ENCODE measurements around the gene CD200R1L. TPM values are rescaled to one million over a fixed set of nuclear protein-coding genes. Genes with fewer than 3 reads are reported as not detected.

The CD200R1L gene
- total and polyA plus RNA-seq, 3 donors from 2014 or later: 0.71 to 7.9 TPM; not detected in 1

DNA sequence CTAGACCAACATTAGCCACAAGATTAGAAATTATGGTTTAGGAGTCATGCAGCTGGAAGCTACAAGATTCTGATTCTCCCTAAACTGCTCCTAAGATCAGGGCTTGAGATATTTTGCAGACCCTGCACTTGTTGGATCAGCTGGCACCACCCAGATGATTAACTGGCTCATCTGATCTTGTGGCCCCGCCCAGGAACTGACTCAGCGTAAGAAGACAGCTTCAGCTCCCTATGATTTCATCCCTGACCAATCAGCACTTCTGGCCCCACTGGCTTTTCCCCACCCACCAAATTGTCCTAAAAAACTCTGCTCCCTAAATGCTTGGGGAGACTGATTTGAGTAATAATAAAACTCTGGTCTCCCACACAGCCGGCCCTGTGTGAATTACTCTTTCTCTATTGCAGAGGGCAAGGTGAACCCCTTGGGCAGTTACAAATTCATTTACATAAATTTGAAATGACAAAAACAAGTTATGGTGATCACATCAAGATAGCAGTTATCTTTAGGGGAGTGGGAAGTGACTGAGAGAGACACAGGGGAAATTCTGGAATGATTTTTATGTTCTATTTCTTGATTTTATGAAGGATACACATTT, 76.5 kb downstream of the CD200R1L start:
- no peak overlapping the region for H3K27ac ChIP-seq
- no peaks in the 10 kb centered on the region for H3K9me3 ChIP-seq
- TF ChIP-seq, protein P1, sequence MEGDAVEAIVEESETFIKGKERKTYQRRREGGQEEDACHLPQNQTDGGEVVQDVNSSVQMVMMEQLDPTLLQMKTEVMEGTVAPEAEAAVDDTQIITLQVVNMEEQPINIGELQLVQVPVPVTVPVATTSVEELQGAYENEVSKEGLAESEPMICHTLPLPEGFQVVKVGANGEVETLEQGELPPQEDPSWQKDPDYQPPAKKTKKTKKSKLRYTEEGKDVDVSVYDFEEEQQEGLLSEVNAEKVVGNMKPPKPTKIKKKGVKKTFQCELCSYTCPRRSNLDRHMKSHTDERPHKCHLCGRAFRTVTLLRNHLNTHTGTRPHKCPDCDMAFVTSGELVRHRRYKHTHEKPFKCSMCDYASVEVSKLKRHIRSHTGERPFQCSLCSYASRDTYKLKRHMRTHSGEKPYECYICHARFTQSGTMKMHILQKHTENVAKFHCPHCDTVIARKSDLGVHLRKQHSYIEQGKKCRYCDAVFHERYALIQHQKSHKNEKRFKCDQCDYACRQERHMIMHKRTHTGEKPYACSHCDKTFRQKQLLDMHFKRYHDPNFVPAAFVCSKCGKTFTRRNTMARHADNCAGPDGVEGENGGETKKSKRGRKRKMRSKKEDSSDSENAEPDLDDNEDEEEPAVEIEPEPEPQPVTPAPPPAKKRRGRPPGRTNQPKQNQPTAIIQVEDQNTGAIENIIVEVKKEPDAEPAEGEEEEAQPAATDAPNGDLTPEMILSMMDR (IDR thresholded peaks at IDR 0.05): no peak
- TF ChIP-seq POLR2A (IDR thresholded peaks at IDR 0.05): no peak
- no peak overlapping the region for H3K4me3 ChIP-seq
- H3K4me1 ChIP-seq: no peaks in the 10 kb centered on the region
- no peak for DNase-seq
- WGBS, 2 donors: 86% methylated on average over 3 of the region's 3 CpGs
- intact Hi-C loops (cut with DNase I; ENCODE audit: low total_unique reads): no loop called here
- no peaks in the 10 kb centered on the region for H3K36me3 ChIP-seq (ENCODE audit: low read depth, missing control alignments)
- no peaks in the 10 kb centered on the region for H3K27me3 ChIP-seq

GRCh38 chr3:112769286-112769978, 77.2 kb downstream of the CD200R1L start:
- H3K9me3 ChIP-seq: no peaks in the 10 kb centered on the region
- TF ChIP-seq, protein P1 (IDR thresholded peaks at IDR 0.05): no peak
- no peak for TF ChIP-seq POLR2A (IDR thresholded peaks at IDR 0.05)
- no peaks in the 10 kb centered on the region for H3K4me1 ChIP-seq
- 80 to 88% methylated on average over 1 of the region's 1 CpG for WGBS, 2 donors
- H3K36me3 ChIP-seq (ENCODE audit: low read depth, missing control alignments): no peaks in the 10 kb centered on the region
- H3K4me3 ChIP-seq: no peak overlapping the region
- DNase-seq: no peak
- intact Hi-C loops (cut with DNase I; ENCODE audit: low total_unique reads): no loop called here
- no peak overlapping the region for H3K27ac ChIP-seq
- H3K27me3 ChIP-seq: no peaks in the 10 kb centered on the region

DNA sequence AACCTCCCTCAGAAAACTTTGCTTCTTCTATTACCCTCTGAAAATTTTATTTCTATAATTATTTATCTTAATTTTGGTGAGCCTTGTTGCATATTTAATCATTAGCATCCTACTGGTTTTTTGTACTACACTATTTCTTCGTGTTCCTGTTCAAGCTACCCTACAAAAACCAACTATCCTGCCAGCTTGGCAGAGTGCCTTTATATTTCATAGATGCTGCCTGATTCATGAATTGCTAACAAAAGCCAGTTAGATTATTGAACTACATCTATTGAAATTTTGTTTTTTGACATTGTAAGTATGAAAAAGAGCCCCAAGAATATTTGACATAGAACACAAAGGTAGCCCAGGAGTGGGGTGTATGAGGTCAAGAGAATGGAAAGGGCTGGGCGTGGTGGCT, 78.9 kb downstream of the CD200R1L start:
- TF ChIP-seq POLR2A (IDR thresholded peaks at IDR 0.05): no peak
- TF ChIP-seq, protein P1 (IDR thresholded peaks at IDR 0.05): no peak
- no peaks in the 10 kb centered on the region for H3K9me3 ChIP-seq
- H3K27me3 ChIP-seq: no peaks in the 10 kb centered on the region
- H3K4me3 ChIP-seq: no peak overlapping the region
- DNase-seq: no peak
- intact Hi-C loops (cut with DNase I; ENCODE audit: low total_unique reads): no loop called here
- H3K27ac ChIP-seq: no peak overlapping the region
- H3K4me1 ChIP-seq: no peaks in the 10 kb centered on the region
- WGBS, 2 donors: 68 to 81% methylated on average over 2 of the region's 2 CpGs
- no peaks in the 10 kb centered on the region for H3K36me3 ChIP-seq (ENCODE audit: low read depth, missing control alignments)

DNA sequence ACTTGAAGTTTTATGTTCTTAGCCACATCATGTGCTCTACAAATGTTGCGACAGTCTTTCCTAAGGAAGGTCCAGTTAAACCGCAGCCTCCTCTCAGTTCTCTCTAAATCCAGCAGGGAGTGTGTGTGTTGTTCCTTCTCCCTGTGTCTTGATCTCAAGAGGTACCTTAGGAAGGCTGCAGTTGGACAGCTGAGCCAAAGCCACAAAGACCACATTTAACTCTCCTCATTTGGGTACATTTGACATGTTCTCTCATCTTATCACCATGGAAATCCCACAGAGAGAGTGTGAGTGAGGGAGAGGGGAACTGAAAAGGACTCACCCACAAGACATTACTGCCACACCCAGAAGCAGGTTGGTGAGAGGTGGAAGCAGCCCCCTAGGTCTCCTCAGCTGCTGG, 79.5 kb downstream of the CD200R1L start:
- intact Hi-C loops (cut with DNase I; ENCODE audit: low total_unique reads): no loop called here
- WGBS, 2 donors: 86 to 94% methylated on average over 2 of the region's 2 CpGs
- DNase-seq: no peak
- Histone ChIP-seq H3K9me3 (no peaks in the 10 kb centered on the region), H3K4me3 (no peak overlapping the region), H3K27ac (no peak overlapping the region), H3K36me3 (ENCODE audit: low read depth, missing control alignments) (no peaks in the 10 kb centered on the region), H3K27me3 (no peaks in the 10 kb centered on the region), H3K4me1 (no peaks in the 10 kb centered on the region)
- no peak for TF ChIP-seq POLR2A (IDR thresholded peaks at IDR 0.05)
- TF ChIP-seq, protein P1 (IDR thresholded peaks at IDR 0.05): no peak

Other genes starting within 250 kb of the CD200R1L start
- 10 to 100 TPM; 13.8 to 18.8 TPM for gene CCDC80, start 205.7 kb downstream of the CD200R1L start, total RNA-seq
- gene CCDC80, start 205.7 kb downstream of the CD200R1L start, polyA plus RNA-seq (ENCODE audit: insufficient read depth, low read depth, low replicate concordance): 159 TPM
- 1 to 10 TPM; 1.3 to 1.7 TPM for gene CD200R1, start 128.2 kb upstream of the CD200R1L start, total RNA-seq
- 1.5 TPM for gene CD200R1, start 128.2 kb upstream of the CD200R1L start, polyA plus RNA-seq (ENCODE audit: insufficient read depth, low read depth, low replicate concordance)
- gene GTPBP8, start 144.1 kb upstream of the CD200R1L start, total RNA-seq: 10 to 100 TPM; 37.7 to 50.7 TPM
- gene GTPBP8, start 144.1 kb upstream of the CD200R1L start, polyA plus RNA-seq (ENCODE audit: insufficient read depth, low read depth, low replicate concordance): 39.3 TPM